Spleen (tissue), 7 donors: ENCODE measurements around the gene COL5A1.

Experiments
- CTCF ChIP-seq, 11 experiments: fragments of 200-600 bp in 7 of 11; fragments of 450-650 bp in 4 of 11; sonication (generic) in 4 of 11; IDR thresholded peaks in 8 of 11; conservative IDR thresholded peaks in 3 of 11; 1 replicate in 7 of 11; 2 replicates in 4 of 11; pipeline versions ENCODE4 v1.4.0 to v1.8.0; 2016 to 2021; ENCODE audit warnings: antibody characterized with exemption in 11 of 11, inconsistent platforms in 4 of 11, mild to moderate bottlenecking in 1 of 11
- POLR2A ChIP-seq, 3 donors: fragments of 450-650 bp; IDR thresholded peaks; one replicate each; pipeline ENCODE4 v1.5.1; 2017; ENCODE audit warnings: antibody characterized with exemption in 3 of 3, mild to moderate bottlenecking in 1 of 3
- donor health status: DM: no; HTN: no; CAD: no; lungs with moderate emphysema.
- donor health status: DM: no; HTN: no; CAD: no.
- donor health status: DM: no; HTN: no; CAD: no.

DNA sequence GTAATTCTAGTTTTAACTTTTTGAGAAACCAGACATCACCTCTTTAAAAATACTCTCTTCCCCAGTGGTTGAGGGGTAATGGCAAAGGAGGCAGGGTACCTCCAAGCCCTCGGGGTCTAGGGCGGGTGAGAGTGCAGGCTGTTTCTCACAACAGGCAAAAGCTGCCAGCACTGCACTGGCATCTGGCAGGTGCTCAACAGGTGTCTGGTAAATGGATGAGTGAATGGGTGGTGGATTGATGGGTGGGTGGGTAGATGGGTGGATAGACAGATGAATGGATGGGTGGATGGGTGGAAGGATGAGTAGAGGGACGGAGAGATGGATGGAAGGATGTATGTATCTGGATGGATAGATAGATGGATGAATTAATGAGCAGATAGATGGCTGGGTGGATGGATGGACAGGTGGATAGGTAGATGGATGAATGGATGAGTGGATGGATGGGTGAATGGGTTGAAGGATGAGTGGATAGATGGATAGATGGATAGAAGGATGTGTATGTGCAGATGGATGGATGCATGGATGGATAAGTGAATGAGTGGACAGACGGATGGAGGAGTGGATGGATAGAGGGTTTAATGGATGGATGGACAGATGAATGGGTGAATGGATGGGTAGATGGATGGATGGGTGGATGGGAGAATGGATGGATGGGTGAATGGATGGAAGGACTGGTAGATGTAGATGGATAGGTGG, 84.6 kb downstream of the COL5A1 start:
- TF ChIP-seq CTCF (IDR thresholded peaks at IDR 0.05 in 8 of 11, conservative IDR thresholded peaks at IDR 0.05 in 3 of 11) (no peak), POLR2A (IDR thresholded peaks at IDR 0.05) (no peak)
